GM19452 (cell line): Measurements from ENCODE around the gene ZNF710.
A peak's percentile ranks its signal among the peaks of the same experiment; 100 is the strongest.
"Not testable (repeated sequence)": the region's sequence is repeated elsewhere in the genome, so short reads cannot be mapped to it uniquely, and the experiment has no call there.

Source experiments
- ATAC-seq: cut with Tn5 transposase; IDR thresholded peaks from one replicate; pipeline ENCODE4 v1.9.1; 2021; ENCODE audit not compliant: unreplicated experiment

The ZNF710 gene

DNA sequence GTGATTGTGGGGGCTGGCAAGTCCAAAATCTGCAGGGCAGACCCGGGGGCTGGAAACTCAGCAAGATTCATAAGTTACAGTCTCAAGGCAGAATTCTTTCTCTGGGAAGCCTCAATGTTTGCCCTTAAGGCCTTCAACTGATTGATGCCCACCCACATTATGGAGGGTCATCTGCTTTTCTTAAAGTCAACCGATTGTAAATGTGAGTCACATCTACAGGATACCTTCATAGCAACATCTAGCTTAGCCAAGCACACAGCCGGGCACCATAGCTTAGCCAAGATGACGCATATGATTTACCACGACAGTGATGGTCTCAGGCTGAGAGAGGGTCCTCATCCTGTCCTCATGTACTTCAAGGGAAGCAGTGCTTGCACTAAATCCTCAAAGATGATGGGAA lies 57.7 kb downstream of the ZNF710 start:
- no peak for ATAC-seq

DNA sequence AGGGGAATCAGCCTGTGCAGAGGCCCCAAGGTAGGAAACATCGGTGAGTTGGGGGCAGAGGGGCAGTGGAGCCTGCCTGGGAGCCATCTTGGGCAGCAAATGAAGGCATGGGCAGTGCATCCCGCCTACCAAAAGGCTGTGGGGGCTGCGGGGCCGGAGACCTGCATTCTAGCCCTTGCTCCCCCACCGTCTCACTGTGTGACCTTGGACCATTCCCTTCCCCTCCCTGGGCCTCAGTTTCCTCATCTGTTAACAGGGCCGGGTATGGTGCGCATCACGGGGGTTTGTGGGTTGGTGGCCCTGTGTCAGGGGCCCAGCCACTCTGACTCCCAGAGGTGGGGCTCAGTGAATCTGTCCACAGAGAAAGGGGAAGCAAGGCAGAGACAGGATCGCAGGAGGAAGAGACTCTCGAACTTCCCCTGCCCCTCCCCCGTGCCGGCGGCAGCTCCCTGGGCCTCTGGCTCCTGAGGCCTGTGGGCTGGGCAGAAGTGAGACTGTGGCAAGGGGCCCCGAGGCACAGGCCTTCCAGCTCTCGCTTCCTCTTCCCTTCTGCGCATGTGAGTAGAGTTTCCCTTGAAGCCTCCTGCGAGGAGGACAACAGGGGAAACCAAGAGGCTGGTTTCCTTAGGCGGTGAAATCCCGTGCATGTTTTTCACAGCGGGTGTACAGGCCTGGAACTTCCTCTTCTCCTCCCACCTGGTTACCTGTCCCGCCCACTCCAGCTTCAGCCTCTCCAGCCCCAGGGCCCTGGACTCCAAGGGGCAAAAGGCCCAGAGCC lies 58.3 kb downstream of the ZNF710 start:
- peak; percentile 89 for ATAC-seq

DNA sequence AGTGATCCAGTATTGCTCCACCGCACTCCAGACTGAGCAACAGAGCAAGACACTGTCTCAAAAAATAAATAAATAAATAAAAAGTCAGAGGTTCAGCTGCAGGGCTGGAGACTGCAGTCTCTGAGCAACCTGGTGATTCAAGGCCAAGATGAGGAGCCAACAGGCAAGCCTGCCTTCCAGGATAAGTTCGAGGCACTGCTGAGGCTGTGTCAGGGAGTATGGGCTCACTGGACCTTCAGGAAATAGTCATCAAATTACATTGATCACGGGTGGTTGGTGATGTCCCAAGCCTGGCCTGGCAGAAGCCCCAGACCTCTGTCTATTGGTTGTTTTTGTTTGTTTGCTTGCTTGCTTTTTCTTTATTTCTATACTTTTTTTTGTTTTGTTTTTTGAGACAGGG lies 59.7 kb downstream of the ZNF710 start:
- ATAC-seq, result no peak

DNA sequence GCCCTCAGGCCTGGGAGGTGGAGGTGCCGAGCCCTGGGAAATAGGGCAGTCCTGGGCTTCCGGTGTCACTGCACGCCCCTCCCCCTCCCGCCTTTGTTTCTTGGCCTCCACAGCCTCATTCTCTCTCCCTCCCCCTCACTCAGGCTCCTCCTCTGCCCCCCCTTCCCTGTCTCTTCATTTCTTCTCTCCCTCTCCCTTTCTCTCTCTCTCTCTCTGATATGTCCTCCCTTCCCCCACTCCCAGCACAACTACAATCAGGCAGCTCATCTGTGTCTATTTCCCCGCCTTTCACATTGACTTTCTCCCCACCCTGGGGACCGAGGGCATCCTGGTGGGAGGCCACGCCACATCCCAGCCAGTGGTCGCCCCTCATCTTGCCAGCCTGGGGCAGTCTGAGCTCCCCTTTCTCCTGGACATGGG lies 60.9 kb downstream of the ZNF710 start:
- no peak for ATAC-seq

DNA sequence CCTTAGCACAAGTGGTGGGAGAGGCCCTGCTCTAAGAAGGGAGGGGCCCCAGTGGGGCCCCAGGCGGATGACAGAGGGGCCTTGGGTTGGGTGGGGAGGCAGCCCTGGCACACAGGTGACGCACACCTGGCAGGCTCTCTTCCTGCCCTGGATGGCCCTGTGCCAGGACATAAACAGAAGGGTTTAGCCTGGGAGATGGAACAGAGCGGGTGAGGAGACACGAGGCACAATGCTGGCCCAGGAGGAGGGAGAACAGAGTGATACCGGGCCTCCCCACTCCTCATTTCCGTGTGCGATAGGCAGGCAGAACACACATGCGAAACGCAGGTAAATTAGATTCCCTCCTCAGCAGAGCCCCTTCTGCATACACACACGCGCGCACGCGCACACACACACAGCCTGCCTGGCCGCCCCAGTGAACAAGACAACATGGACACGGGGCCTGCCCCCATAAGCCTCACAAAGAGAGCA lies 61.4 kb downstream of the ZNF710 start:
- ATAC-seq, result no peak

DNA sequence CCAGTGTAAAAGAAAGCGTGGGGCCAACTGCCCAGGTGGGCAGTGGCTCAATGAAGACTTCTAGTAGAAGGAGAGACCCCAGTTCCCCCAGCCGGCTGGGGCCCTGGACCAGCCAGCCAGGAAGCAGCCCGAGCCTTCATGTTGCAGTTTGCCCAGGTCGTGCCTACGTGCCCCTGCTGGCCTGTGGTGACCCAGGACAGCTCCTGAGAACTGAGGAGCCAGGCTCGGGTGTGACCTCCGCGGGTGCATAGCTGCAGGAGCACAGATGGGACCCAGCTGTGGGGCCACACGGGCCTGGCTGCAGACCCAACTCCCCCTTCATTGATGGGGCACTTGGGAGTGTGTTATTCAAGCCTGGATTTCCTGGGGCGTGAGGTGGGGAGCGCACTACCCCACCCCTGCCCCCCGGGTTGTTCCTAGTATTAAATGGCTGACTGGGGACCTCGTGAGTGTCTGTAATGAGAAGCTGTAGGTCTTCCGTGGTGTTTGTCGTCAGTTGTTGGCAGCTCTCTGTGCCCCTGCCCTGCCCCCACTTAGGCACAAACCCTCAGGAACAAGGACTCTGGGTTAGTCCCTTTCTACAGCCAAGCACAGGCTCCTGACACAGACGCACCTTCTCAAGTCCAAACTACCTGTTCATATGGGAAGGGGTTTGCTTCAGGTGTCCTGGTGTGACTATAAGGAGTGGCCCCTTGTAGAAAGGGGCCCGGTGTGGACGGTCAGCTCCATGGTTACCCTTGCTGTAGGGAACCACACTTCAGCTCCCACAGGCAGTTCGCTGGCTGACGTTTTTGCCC lies 62.0 kb downstream of the ZNF710 start:
- ATAC-seq, result no peak

DNA sequence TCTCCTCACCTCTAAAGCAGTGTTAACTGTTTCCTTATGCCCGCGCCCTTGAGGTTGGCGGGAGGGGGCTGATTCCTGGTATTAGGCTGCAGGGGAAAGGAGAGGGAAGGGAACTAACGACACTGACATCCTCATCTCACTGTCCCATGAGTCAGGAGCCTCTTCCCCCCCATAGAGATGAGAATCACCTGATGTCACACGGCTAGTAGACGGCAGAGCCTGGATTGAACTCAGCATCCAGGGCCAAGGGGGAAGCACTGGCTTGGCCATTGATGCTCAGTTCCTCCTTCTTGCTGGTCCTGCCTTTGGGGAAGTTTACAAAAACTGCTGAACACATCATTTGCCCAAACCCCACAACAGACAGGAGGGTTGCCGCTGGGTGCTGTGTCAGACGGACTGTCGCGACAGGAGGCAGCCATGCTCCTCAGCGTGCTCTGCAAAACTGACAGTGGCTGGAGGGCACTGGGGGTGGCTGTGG lies 62.7 kb downstream of the ZNF710 start:
- no peak for ATAC-seq

DNA sequence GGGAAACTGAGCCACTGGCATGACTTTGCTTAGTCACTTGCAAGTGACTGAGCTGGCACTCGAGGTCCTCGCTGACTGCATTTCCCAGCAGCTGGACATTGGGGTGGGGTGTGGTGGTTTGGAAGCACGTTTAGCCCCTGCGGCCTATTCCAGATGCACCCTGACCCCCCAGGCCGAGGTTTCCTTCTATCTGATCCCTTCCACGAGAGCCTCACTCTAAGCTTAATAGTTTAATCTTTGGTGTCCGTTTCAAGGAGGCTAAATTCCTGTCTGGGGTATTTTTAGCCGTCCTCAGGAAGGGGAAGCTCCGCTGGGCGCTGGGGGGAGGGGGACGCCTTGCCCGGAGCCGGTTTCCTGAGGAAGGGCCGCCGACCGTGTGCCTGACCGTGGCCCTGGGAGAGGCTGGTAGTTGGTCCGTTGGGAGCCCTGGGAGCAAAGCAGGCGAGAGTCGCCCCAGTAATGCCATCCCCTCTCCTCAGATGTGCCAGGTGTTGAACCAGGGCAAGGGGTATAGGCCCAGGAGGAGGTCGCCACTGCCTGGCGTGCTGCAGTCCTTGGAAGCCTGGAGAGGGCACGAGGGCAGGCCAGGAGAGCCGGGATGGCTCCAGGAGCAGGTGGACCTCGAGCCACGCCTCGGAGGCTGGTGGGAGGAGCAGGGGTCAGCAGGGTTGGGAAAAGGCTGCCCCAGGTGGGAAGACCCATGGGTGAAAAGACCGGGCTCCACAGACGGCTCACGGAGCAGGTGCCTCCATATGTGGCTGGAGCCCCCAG lies 64.0 kb downstream of the ZNF710 start:
- no peak for ATAC-seq

DNA sequence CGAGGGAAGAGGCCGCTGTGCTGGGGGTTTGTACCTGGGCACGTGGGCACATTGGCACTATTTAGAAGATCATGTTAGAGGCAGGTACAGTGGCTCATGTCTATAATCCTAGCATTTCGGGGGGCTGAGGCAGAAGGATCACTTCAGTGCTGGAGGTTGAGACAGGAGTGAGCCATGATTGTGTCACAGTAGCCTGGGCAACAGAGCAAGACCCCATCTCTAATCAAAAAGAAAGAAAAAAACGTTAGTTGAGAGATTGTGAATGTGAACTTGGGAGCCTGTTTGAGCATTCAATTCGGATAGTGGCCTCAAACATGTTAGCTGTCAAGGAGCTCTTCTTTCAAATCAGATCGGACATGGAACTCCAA lies 64.5 kb downstream of the ZNF710 start:
- no peak for ATAC-seq

DNA sequence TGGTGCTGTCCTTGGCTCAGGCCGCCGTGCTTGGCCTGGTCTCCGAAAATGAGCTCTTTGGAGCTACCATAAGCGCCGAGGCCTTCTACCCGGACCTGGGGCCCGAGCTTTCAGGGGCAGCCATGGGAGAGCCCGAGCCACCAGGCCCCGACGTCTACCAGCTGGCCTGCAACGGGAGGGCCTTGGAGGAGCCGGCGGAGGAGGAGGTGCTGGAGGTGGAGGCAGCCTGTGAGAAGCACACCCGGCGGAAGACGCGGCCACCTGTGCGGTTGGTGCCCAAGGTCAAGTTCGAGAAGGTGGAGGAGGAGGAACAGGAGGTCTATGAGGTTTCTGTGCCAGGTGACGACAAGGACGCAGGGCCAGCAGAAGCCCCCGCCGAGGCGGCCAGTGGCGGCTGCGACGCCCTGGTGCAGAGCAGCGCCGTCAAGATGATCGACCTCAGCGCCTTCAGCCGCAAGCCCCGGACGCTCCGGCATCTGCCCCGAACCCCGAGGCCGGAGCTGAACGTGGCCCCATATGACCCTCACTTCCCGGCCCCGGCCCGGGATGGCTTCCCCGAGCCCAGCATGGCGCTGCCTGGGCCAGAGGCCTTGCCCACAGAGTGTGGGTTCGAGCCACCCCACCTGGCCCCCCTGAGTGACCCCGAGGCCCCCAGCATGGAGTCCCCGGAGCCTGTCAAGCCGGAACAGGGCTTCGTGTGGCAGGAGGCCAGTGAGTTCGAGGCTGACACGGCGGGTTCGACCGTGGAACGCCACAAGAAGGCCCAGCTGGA lies 66.2 kb downstream of the ZNF710 start:
- no peak for ATAC-seq

DNA sequence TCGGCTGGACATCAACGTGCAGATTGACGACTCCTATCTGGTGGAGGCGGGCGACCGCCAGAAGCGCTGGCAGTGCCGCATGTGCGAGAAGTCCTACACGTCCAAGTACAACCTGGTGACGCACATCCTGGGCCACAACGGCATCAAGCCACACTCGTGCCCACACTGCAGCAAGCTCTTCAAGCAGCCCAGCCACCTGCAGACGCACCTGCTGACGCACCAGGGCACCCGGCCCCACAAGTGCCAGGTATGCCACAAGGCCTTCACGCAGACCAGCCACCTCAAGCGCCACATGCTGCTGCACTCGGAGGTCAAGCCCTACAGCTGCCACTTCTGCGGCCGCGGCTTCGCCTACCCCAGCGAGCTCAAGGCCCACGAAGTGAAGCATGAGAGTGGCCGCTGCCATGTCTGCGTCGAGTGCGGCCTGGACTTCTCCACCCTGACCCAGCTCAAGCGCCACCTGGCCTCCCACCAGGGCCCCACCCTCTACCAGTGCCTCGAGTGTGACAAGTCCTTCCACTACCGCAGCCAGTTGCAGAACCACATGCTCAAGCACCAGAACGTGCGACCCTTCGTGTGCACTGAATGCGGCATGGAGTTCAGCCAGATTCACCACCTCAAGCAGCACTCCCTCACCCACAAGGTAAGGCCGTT lies 67.0 kb downstream of the ZNF710 start:
- no peak for ATAC-seq

DNA sequence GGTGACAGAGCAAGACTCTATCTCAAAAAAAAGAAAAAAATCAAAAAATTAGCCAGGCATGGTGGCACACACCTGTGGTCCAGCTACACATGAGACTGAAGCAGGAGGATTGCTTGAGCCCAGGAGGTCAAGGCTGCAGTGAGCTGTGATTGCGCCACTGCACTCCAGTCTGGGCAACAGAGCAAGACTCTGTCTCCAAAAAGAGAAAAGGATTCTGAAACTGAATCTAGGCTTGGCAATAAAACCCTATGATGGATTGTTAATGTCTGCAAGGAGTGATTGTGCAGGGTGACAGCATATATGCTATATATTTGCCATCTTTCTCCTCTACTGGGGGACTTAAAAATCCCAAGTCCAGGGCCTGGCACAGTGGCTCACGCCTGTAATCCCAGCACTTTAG lies 69.5 kb downstream of the ZNF710 start:
- ATAC-seq, result not testable (repeated sequence)

DNA sequence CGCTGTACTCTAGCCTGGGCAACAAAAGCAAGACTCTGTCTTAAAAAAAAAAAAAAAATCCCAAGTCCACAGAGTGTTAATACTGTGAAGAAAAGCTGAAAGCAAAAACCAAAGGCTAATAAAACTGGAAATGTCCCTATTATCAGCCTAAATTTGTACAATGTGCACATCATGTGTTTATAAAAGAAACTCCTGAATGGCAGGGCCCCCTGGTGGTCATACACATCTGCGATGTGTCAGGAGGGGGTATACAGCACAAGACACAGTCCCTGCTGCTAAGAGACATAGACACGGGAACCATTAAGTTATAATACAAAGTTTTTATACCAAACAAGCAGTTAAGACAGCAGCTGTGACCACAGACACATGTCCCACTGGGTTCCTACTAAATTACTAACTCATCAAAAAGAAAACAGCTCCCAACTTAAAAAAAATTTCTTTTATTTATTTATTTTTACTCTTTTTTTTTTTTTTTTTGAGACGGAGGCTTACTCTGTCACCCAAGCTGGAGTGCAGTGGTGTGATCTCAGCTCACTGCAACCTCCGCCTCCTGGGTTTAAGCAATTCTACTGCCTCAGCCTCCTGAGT lies 70.2 kb downstream of the ZNF710 start:
- peak; percentile 77 for ATAC-seq

DNA sequence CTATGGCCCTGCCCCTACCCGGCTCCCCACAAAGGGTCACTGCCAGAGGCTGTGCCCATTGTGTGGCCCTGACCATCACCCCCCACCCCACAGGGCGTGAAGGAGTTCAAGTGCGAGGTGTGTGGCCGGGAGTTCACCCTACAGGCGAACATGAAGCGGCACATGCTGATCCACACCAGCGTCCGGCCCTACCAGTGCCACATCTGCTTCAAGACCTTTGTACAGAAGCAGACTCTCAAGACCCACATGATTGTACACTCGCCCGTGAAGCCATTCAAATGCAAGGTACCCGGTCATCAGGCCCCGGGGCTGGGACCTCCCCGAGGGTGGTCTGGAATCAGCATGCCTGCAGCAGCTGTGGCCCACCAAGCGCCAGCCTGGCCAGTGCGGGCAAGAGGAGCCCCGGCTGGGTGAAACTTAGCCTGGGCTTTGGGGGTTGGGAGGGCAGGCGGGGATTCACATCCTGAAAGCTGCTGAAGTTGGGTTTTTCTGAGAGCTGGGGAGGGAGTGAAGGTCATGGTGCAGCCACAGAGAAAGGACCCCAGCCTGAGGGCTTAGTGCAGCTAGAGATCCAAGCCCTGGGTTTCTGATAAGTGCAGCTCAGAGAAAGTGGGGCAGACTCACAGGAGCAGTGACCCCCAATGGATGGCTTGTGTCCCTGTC lies 72.0 kb downstream of the ZNF710 start:
- no peak for ATAC-seq

DNA sequence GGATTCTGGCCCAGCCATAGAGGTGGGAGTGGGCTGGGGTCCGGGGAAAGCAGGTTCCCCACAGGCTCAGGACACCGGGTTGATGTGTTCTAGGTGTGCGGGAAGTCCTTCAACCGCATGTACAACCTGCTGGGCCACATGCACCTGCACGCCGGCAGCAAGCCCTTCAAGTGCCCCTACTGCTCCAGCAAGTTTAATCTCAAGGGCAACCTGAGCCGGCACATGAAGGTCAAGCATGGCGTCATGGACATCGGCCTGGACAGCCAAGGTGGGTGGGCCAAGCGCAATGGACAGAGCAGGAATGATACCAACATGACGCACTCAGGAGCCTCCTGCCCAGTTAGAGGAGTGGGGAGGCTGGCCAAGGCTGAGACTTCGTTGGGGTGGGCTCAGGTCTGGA lies 72.9 kb downstream of the ZNF710 start:
- ATAC-seq, result no peak

DNA sequence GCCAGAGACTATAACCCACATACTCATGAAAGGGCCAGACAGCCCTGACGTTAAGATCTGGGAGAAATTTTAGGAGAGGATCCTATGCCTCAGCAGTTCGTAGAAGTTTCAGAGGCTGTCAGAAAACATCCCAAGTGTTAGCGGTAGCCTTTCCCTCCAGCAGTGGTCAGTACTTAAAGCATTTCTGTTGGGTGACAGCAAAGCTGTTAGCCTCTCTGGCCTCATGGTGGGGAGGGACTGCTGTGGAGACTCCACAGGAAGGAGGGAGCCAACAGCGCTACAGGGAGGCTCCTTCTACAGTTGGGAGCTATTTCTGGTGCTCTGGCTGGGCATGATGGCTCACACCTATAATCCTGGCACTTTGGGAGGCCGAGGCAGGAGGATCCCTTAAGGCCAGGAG lies 73.8 kb downstream of the ZNF710 start:
- ATAC-seq, result no peak

DNA sequence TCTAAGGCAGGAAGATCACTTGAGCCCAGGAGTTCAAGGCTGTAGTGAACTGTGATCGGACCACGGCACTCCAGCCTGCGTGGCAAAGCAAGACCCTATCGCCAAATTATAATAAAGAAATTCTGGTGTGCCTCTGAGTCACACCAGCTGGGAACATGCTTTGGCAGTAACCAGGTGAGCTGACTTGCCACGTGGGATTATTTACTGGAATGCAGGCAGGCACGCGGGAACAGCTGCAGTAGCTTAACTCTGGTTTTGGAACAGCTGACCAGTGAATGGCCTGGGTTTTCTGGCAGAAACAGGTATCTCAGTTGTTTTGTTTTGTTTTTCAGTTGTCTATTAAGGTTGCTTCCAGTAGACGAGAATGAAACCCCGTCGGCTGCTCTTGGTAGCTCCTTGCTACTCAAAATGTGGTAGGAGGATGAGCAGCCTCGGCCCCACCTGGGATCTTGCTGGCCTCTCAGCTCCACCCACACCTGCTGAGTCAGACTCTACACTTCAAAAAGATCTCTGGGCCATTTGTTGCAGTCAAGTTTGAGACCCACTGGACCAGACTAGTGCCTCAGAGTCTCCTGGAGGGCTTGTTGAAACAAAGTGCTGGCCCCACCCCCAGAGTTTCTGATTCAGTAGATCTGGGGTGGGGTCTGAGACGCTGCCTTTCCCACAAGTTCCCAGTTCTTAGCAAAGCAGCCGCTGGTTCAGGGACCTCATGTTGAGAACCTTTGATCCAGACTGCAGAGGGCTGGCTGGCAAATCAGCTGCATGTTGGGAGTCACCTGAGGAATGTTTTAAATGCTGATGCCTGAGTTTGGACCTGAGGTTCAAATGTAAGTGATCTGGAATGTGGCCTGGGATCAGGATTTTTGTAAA lies 74.5 kb downstream of the ZNF710 start:
- ATAC-seq, result no peak

DNA sequence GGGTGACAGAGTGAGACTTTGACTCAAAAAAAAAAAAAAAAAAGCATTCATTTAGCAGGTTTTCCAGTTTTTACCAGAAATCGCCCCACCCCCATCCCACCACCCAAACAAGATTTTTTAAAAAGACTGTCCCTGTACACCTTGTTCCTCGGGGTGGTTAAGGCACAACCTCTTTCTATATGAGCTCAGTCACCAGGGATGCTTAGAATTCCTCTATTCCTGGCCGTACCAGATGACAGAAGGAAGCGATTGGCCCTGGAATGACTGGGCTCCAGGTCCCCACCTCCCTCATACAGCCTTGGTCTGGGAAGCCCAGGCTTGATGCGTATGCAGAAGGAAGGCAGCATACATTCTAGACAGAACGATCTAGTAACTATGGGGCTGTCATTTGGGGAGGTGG lies 75.6 kb downstream of the ZNF710 start:
- no peak for ATAC-seq
